T-helper 9 cell (primary cell): ENCODE measurements around the gene ABCG1.

Experiments used
- DNase-seq: peaks from one replicate; pipeline ENCODE4 v3.0.0-alpha.2; 2020

The ABCG1 gene

DNA sequence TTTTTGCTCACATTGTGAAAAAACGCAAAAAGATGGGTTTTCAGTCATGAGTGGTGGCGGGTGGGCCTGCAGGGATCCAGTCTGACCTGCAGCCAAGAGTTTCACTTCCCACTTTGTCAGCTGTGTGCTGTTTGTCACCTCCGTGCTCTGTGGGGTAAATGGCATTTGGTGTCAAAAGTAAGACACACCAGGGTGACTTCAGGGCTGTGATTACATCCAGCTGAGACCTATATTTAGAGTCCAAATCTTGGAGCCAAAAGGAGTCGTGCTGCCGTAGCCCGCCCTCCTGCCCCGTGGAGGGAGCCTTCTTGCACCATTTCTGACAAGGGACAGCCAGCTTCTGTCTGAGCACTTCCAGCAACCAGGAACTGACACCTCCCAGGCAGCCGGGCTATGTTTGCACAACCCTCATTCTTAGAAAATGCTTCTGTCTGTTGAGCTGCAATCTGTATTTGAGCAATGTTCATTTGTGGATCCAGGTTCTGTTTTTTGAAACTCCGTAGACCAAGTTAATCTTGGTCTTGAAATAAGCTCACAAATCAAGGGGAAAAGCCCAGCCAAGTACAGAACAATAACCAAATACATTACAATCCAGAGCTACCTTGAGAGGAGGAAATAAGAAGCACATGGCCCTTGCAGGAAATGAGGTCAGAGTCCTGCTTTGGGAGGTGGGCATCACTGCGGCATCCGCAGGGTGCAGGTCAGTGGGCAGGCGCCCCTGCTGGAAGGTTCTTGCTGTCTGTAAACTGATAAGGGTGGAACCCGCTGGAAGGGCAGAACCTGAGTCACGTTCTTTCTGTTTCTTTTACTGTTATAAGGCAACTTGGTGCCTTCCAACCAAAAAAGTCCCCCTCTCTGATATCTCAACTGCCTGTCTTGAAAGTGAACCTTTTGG is 14.4 kb downstream of the ABCG1 start:
- DNase-seq = peak; percentile 74

- DNase-seq = no peak
Measured at GRCh38 chr21:42234041-42234440, 15.1 kb downstream of the ABCG1 start.

- DNase-seq = peak; percentile 86
Measured at GRCh38 chr21:42234464-42235241, 15.7 kb downstream of the ABCG1 start.

DNA sequence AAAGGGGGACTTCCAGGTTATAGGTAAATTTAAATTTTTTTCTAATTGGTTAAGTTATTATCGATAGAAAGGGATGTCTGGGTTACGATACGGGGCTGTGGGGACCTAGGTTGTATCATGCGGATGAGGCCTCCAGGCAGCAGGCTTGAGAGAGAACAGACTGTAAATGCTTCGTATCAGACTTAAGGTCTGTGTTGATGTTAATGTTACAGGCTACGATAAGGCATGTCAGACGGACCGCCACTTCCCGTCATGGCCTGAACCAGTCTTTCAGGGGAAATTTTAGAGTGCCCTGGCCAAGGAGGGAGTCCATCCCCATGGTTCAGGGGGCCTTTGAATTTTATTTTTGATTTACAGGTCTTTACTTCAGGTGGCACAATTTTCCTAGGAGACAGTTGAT is 16.7 kb downstream of the ABCG1 start:
- DNase-seq = no peak

- no peak for DNase-seq
Measured at GRCh38 chr21:42236014-42236413, 17.1 kb downstream of the ABCG1 start.

- no peak for DNase-seq
Measured at GRCh38 chr21:42236693-42237092, 17.8 kb downstream of the ABCG1 start.

GRCh38 chr21:42237161-42237560 is 18.2 kb downstream of the ABCG1 start:
- DNase-seq = no peak

- peak; percentile 26 for DNase-seq
Measured at GRCh38 chr21:42237577-42237976, 18.6 kb downstream of the ABCG1 start.

GRCh38 chr21:42238185-42238934 is 19.4 kb downstream of the ABCG1 start:
- DNase-seq = peak; percentile 56

DNA sequence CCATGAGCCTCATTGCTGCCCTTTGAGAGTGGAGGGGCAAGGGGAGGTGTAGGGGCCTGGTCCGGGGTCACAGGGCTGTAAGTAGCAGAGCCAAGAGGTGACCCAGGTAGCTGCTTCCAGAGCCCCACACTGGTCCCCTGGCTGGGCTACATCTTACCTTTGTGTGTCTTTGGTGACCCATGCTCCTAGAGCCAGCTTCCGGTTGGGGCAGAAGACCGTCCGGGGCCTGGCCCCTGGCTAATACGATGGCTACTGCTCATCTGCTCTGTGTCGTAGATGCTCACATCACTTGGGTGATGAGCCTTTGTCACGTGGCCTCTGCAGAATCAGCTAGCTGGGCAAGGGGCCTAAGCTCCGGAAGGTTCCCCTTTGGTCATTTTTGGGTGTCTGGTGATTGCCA is 20.6 kb downstream of the ABCG1 start:
- DNase-seq = no peak

DNA sequence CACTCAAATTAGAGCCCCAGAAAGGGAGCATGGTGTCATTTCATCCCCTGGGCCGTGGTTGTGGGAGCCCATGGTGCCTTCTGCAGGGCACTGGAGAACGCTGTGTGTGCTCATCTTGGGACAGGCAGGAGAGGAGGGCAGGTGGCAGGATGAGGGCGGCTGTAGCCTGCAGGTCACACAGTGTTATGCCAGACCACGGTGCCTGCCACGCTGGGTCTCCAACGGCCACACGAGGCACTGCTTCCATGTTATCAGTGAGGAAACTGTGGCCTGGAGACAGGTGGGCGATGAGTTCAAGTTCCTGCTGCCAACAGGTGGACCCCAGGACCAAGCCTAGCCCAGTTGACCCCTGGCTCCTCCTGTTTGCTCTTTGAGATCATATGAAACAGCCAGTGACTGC is 21.0 kb downstream of the ABCG1 start:
- no peak for DNase-seq

DNA sequence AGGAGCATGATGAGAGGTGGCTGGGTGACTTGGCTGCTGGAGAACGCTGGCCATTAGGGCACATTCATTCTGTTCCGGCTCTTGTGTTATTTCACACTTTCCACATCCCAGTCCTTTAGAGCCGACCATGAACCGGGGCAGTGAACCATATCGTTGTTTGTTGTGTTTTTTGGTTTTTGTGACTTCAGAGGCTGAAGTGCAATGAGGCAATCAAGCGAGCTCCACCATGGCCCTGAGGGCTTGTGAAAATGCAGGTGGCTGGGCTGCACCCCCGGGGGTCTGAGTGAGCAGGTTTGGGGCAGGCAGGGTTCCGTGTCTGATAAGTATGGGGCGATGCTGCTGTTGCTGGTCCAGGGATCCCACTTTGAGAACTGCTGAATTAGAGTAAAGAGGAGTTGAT is 23.7 kb downstream of the ABCG1 start:
- DNase-seq = no peak

- no peak for DNase-seq
Measured at GRCh38 chr21:42243026-42243425, 24.1 kb downstream of the ABCG1 start.

- no peak for DNase-seq
Measured at GRCh38 chr21:42245331-42246193, 26.6 kb downstream of the ABCG1 start.

DNA sequence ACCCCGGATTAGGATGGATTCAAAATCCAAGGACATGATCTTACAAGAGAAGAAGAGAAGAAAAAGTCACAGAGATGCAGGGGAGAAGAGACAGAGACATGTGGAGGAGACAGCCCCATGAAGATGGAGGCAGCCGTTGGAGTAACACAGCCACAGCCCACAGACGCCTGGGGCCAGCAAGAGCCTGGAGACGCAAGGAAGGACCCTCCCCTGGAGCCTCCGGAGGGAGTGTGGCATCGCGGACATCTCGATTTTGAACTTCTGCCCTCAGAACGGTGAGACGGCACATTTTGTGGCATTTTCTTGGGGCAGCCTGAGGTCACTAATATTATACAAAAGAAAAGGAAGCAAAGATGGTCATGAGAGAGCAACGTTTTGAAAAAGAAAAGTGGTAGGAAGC is 28.8 kb downstream of the ABCG1 start:
- DNase-seq = no peak

DNA sequence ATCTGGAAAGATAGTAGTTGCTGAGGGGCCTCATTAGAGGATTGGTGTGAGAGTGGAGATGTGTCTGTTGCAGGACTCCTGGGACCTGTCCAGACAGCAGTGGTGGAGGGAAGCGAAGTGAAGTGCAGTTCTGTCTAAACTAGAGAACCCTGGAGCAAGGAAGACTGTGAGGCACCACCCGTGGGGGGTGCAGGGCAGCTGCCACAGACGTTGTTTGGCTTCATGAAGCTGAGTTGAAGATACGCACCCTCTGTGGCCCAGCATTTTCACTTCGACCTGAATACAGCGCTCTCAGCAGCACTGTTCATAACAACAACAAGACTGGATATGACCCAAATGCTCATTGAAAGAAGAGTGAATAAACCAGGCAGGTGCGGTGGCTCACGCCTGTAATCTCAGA is 29.3 kb downstream of the ABCG1 start:
- DNase-seq = no peak

- no peak for DNase-seq
Measured at GRCh38 chr21:42248783-42249597, 30.1 kb downstream of the ABCG1 start.

DNA sequence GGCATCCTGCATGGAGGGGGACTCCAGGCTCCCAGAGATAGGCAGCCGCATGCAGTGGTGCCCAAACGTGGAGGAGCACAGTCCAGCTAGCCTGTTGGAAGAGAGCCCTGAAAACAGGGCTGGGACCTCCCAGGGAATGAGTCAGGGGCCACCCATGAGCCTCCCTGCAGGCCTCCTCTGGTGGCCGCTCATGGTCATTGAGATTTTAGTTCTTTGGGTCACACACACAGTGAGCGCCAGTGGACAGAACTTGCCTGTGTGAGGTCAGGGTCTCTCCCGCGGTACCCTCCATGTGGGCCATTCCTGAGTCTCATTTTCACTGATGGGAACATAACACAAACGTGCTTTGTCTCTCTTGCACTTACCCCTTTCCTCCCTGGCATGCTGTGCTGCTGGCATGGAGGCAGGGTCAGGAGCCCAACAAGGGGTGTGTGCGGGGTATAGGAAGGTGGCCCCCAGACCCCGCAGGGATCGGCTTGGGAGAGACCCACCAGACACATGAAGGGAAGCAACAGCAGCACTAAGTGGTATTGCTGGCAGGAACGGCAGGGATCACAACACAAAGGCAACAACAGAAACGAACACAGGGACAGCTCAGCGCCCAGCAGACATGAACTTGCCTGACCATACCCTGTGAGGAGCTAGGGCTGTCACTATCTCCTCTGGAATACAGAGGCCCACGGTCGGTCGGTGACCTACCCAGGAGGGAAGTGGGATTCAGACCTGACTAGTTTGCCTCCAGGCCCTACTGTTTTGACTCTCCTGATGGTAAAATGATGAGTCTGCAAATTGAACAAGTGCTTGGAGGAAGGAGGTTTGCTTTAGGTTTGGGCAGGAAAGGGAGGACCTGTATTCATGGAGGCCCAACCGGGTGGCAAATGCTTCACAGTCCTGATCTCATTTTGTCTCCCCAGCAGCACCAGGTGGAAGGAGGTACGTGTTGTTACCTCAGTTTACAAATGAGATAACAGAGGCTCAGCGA is 31.8 kb downstream of the ABCG1 start:
- DNase-seq = no peak

GRCh38 chr21:42251654-42252324 is 32.8 kb downstream of the ABCG1 start:
- DNase-seq = no peak

GRCh38 chr21:42252325-42252654 is 33.4 kb downstream of the ABCG1 start:
- DNase-seq = no peak
